ENCODE results near the gene FAM120C. TPM values are rescaled to one million over a fixed set of nuclear protein-coding genes. Genes with fewer than 3 reads are reported as not detected.

The FAM120C gene
- total and polyA plus RNA-seq, 2 experiments from 2014 or later = 9.3 to 9.8 TPM

GRCh38 chrX:54093159-54093558, 89.9 kb downstream of the FAM120C start:
- Histone ChIP-seq H3F3A (replicated peaks; ENCODE audit: low read depth) (no peaks in the 10 kb centered on the region), H2AFZ (no peak overlapping the region), H3K79me2 (replicated peaks; ENCODE audit: insufficient read depth) (no peaks in the 10 kb centered on the region), H3K4me2 (no peak overlapping the region), H3K27ac (ENCODE audit: low read depth) (no peak overlapping the region), H3K27me3 (ENCODE audit: insufficient read depth) (no peaks in the 10 kb centered on the region), H3K36me3 (ENCODE audit: insufficient read depth) (no peaks in the 10 kb centered on the region), H3K4me3 (no peak overlapping the region), H4K20me1 (replicated peaks; ENCODE audit: insufficient read depth) (no peaks in the 10 kb centered on the region), H3K9me2 (ENCODE audit: insufficient read depth) (no peaks in the 10 kb centered on the region), H3K4me1 (ENCODE audit: insufficient read depth) (no peaks in the 10 kb centered on the region)
- H3K4me3 Mint-ChIP-seq = no peak overlapping the region
- H3K4me1 Mint-ChIP-seq = no peaks in the 10 kb centered on the region
- no peaks in the 10 kb centered on the region for H3K9me3 Mint-ChIP-seq
- H3K36me3 Mint-ChIP-seq (ENCODE audit: low read depth) = no peaks in the 10 kb centered on the region
- DNase-seq (ENCODE audit: low spot score) (no peak), ATAC-seq (no peak)
- TF ChIP-seq EZH2phosphoT487 (IDR thresholded peaks at IDR 0.05; ENCODE audit: unreplicated experiment) (no peak), ZNF462 (CRISPR knock-in tag; IDR thresholded peaks at IDR 0.05) (no peak), STAT1 (IDR thresholded peaks at IDR 0.05; ENCODE audit: unreplicated experiment) (no peak), NANOG (IDR thresholded peaks at IDR 0.05; ENCODE audit: borderline replicate concordance) (no peak), EZH2 (IDR thresholded peaks at IDR 0.05; ENCODE audit: low read depth, unreplicated experiment) (no peak), ZNF331 (CRISPR knock-in tag; IDR thresholded peaks at IDR 0.05; ENCODE audit: low read depth) (no peak), POLR2AphosphoS5 (IDR thresholded peaks at IDR 0.05; ENCODE audit: low read depth) (no peak), ETS1 (IDR thresholded peaks at IDR 0.05) (no peak), CTCF (conservative IDR thresholded peaks at IDR 0.05; ENCODE audit: low read depth in 2 of 2) (no peak), ZNF114 (CRISPR knock-in tag; IDR thresholded peaks at IDR 0.05) (no peak)
- no peak overlapping the region; the same call in 1 of the 2 replicates for H3K27ac Mint-ChIP-seq
- no peaks in the 10 kb centered on the region for H3K27me3 Mint-ChIP-seq (ENCODE audit: insufficient read depth, low read depth, poor library complexity)
